Measurements from ENCODE around the gene PARP15.

PARP15 gene

DNA sequence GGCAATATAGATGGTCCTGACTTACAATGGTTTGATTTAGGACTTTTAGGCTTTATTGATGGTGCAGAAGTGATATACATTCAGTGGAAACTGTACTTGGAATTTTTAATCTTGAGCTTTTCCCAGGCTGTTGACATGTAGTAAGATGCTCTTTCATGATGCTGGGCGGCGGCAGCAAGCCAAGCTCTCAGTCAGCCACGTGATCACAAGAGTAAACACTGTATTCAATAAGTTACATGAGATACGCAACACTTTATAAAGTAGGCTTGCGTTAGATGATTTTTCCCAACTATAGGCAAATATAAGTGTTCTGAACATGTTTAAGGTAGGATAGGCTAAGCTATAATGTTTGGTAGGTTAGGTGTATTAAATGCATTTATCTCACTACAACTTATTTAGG lies 31.3 kb upstream of the PARP15 start:
- TF ChIP-seq, protein P1, sequence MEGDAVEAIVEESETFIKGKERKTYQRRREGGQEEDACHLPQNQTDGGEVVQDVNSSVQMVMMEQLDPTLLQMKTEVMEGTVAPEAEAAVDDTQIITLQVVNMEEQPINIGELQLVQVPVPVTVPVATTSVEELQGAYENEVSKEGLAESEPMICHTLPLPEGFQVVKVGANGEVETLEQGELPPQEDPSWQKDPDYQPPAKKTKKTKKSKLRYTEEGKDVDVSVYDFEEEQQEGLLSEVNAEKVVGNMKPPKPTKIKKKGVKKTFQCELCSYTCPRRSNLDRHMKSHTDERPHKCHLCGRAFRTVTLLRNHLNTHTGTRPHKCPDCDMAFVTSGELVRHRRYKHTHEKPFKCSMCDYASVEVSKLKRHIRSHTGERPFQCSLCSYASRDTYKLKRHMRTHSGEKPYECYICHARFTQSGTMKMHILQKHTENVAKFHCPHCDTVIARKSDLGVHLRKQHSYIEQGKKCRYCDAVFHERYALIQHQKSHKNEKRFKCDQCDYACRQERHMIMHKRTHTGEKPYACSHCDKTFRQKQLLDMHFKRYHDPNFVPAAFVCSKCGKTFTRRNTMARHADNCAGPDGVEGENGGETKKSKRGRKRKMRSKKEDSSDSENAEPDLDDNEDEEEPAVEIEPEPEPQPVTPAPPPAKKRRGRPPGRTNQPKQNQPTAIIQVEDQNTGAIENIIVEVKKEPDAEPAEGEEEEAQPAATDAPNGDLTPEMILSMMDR (IDR thresholded peaks at IDR 0.05), result no peak

- TF ChIP-seq, protein P1 (IDR thresholded peaks at IDR 0.05), result no peak
These were observed 29.4 kb upstream of the PARP15 start for GRCh38 chr3:122548076-122548475.

DNA sequence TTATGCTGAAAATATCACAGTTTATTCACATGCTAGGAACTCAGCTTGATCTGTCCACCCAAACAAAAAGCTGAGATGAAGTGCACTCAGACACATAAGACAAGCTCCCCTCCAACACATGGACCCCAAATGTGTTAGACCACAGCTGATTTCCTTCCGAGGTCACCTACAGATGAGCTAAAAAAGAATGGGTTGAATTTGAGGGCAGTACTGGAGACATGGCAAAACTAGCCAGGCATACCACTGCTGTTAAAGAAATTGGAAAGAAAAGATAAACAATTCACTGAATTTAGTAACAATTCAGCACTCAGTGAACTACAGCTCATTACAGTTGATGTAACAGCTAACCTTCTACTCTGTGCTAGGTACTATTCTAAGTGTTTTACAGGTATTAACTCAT lies 28.8 kb upstream of the PARP15 start:
- TF ChIP-seq, protein P1 (IDR thresholded peaks at IDR 0.05), result no peak

GRCh38 chr3:122553171-122553570 lies 24.3 kb upstream of the PARP15 start:
- TF ChIP-seq, protein P1 (IDR thresholded peaks at IDR 0.05), result no peak

- TF ChIP-seq, protein P1 (IDR thresholded peaks at IDR 0.05), result no peak
These were observed 22.0 kb upstream of the PARP15 start for GRCh38 chr3:122555275-122556071.

DNA sequence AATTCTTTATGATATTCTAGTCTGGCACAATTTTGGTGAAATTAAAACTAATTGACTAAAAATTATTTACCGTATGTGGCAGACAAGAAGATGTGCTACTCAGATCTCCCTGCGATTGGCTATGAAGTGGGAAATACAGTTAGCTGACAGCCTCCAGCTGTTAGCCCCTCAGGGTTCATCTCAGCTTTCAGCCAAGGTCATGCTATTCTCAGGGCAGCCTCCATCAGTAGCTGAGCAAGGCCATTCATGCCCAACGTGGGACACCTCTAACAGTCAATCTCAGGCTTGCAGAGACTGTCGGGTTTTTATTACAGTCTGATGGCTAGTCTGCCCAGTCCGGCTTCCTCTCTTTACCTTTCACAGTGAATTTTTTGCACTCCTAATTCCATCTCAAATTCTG lies 20.1 kb upstream of the PARP15 start:
- TF ChIP-seq, protein P1 (IDR thresholded peaks at IDR 0.05), result no peak

DNA sequence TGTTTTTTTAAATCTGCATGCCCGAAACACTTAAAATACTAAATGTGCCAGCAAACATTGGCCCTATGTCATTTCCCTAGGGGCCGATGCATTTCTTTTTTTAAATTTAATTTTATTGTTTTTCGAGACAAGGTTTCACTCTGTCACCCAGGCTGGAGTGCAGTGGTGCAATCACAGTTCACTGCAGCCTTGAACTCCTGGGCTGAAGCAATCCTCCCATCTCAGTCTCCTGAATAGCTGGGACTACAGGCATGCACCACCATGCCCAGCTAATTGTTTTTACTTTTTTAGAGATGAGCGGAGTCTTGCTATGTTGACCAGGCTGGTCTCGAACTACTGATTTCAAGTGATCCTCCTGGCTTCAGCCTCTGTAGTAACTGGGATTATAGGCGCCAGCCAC lies 18.8 kb upstream of the PARP15 start:
- TF ChIP-seq, protein P1 (IDR thresholded peaks at IDR 0.05), result no peak
